ENCODE measurements around the gene ATG3. TPM values are rescaled to one million over a fixed set of nuclear protein-coding genes. Genes with fewer than 3 reads are reported as not detected.
"Not testable (repeated sequence)": the region's sequence is repeated elsewhere in the genome, so short reads cannot be mapped to it uniquely, and the experiment has no call there.

ATG3 gene
- total and polyA plus RNA-seq, 8 donors, result 25.7 to 76.2 (median 51.3) TPM

DNA sequence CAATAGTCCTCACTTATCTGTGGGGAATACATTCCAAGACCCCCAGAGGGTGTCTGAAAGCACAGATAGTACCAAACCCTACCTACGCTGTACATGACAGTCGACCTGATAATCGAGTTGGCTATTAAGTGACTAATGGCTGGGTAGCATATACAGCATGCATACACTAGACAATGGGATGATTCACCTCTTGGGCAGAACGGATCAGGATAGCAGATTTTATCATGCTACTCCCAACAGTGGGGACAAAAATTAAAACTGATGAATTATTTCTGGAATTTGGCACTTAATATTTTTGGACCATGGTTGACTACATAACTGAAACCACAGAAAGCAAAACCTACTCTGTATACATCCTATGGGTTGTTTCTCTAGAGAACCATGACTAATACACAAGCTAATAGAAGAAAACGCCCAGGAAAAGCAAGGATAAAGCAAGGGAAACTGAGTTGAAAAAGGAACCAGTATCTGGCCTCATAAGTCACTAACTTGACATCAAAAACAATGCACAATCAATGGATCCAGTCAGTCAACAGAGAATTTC lies 15.5 kb downstream of the ATG3 start:
- Histone ChIP-seq H3K36me3 (peaks cover 12 to 73% (median 66%) of the 10 kb centered on the region in 4 donors), H3K4me3 (no peak overlapping the region), H3K27me3 (no peaks in the 10 kb centered on the region), H3K4me1 (peaks cover 0 to 9% (median 0%) of the 10 kb centered on the region in 4 donors), H3K9me3 (no peaks in the 10 kb centered on the region), H3K27ac (no peak overlapping the region)
- 84 to 94% (median 92%) methylated on average over 5 of the region's 5 CpGs for WGBS, 5 donors
- DNase-seq, result no peak
- intact Hi-C loops (cut with DNase I; ENCODE audit: low total_unique reads), result no loop called here
- TF ChIP-seq EP300 (IDR thresholded peaks at IDR 0.05) (no peak), POLR2AphosphoS5 (IDR thresholded peaks at IDR 0.05) (no peak), POLR2A (IDR thresholded peaks at IDR 0.05) (no peak)
- TF ChIP-seq, protein P1, sequence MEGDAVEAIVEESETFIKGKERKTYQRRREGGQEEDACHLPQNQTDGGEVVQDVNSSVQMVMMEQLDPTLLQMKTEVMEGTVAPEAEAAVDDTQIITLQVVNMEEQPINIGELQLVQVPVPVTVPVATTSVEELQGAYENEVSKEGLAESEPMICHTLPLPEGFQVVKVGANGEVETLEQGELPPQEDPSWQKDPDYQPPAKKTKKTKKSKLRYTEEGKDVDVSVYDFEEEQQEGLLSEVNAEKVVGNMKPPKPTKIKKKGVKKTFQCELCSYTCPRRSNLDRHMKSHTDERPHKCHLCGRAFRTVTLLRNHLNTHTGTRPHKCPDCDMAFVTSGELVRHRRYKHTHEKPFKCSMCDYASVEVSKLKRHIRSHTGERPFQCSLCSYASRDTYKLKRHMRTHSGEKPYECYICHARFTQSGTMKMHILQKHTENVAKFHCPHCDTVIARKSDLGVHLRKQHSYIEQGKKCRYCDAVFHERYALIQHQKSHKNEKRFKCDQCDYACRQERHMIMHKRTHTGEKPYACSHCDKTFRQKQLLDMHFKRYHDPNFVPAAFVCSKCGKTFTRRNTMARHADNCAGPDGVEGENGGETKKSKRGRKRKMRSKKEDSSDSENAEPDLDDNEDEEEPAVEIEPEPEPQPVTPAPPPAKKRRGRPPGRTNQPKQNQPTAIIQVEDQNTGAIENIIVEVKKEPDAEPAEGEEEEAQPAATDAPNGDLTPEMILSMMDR (IDR thresholded peaks at IDR 0.05), result no peak

DNA sequence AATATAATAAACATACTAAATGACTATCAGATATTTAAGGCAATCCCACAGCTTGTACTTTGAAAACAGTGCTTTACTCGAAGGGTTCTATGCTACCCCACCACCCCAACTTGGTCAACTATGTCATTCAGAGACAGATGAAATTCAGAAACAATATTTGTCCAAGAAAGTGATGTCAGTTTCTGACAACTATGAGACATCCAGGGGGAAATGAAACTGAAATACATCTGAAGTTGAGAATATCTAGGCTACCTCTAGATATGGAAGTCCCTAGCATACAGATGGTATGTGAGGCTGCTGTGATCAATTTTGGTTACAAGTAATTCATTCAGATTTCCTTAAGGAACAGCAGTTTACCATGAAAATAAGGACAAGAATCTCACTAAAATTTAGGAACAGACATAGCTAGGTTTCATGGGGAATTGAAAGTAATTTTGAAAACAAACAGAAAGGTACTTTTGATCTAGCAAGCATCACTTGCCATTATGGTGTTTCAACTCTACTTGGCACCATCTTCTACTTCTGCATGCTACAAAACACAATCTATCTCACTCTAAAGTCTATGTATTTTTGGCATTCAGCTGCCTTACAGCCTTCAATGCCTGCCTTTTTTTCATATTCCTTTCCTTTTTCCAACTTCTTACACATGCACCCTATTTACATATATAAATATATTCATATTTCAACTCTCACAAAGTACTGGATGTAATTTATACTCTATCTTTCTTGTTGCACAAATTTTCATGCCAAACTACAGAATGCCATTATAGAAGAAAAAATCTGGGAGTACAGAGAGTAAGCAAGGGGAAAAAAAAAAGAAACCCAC lies 21.7 kb downstream of the ATG3 start:
- no peaks in the 10 kb centered on the region for H3K9me3 ChIP-seq
- H3K4me1 ChIP-seq, result no peaks in the 10 kb centered on the region
- no peaks in the 10 kb centered on the region for H3K27me3 ChIP-seq
- intact Hi-C loops (cut with DNase I; ENCODE audit: low total_unique reads), result no loop called here
- DNase-seq, result no peak
- H3K27ac ChIP-seq, result no peak overlapping the region
- 75 to 95% (median 86%) methylated on average over 1 of the region's 1 CpG for WGBS, 5 donors
- no peak for TF ChIP-seq POLR2AphosphoS5 (IDR thresholded peaks at IDR 0.05)
- no peak for TF ChIP-seq POLR2A (IDR thresholded peaks at IDR 0.05)
- TF ChIP-seq, protein P1 (IDR thresholded peaks at IDR 0.05), result no peak
- no peak for TF ChIP-seq EP300 (IDR thresholded peaks at IDR 0.05)
- no peak overlapping the region for H3K4me3 ChIP-seq
- H3K36me3 ChIP-seq, result peaks cover 0 to 83% (median 64%) of the 10 kb centered on the region in 4 donors

DNA sequence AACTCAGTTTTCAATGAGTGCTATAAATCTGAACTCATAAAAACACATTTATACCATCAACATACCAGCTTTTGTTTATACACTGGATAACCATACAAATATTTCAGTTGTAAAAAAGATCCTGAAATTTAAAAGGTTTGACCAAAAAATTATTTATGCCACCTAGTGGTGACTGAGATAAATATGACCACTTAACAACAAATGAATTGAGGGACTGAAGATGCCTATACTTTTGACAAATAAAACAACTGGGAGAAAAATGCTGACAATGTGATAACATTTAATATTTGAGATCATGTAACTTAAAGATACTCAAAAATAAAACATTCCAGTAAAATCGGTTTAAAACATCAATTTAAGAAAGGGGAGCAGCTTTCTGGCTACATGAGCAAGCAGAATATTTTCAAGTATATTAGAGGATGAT lies 30.4 kb downstream of the ATG3 start:
- Histone ChIP-seq H3K27ac (no peak overlapping the region), H3K27me3 (no peaks in the 10 kb centered on the region), H3K4me3 (no peak overlapping the region), H3K4me1 (no peaks in the 10 kb centered on the region), H3K9me3 (no peaks in the 10 kb centered on the region), H3K36me3 (peaks cover 19 to 89% (median 82%) of the 10 kb centered on the region in 4 donors)
- intact Hi-C loops (cut with DNase I; ENCODE audit: low total_unique reads), result no loop called here
- TF ChIP-seq EP300 (IDR thresholded peaks at IDR 0.05) (no peak), POLR2AphosphoS5 (IDR thresholded peaks at IDR 0.05) (no peak), POLR2A (IDR thresholded peaks at IDR 0.05) (no peak)
- TF ChIP-seq, protein P1 (IDR thresholded peaks at IDR 0.05), result peak in 3 of 7 experiments; percentile 37 to 80 (median 43)
- peak in 1 of 2 donors; percentile 49 for DNase-seq
- 3 to 13% (median 6%) methylated on average over 1 of the region's 1 CpG for WGBS, 5 donors

DNA sequence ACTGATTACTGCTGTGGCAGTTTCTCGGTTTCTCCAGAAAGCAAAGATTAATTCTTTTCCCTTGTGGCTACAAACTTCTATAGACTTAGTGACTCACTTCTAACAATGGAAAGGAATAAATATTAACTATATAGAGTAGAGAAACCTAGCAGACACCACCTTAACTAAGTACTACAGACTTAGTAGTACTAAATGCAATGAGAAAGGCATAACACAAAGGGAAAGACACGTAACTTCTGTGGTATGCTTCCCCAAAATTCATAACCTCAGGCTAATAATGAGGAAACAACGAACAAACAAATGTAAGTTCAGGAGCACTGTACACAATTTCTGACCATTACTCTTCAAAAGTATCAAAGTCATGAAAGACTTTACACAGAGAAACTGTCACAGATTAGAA lies 31.2 kb downstream of the ATG3 start:
- H3K27me3 ChIP-seq, result no peaks in the 10 kb centered on the region
- no peak for TF ChIP-seq EP300 (IDR thresholded peaks at IDR 0.05)
- no peak for TF ChIP-seq POLR2AphosphoS5 (IDR thresholded peaks at IDR 0.05)
- TF ChIP-seq, protein P1 (IDR thresholded peaks at IDR 0.05), result no peak
- TF ChIP-seq POLR2A (IDR thresholded peaks at IDR 0.05), result no peak
- H3K36me3 ChIP-seq, result peaks cover 19 to 81% (median 75%) of the 10 kb centered on the region in 4 donors
- H3K27ac ChIP-seq, result no peak overlapping the region
- WGBS, 5 donors, result 68 to 79% (median 75%) methylated on average over 3 of the region's 3 CpGs
- H3K9me3 ChIP-seq, result no peaks in the 10 kb centered on the region
- intact Hi-C loops (cut with DNase I; ENCODE audit: low total_unique reads), result no loop called here
- no peak overlapping the region for H3K4me3 ChIP-seq
- peak in 1 of 2 donors; percentile 16 for DNase-seq
- H3K4me1 ChIP-seq, result no peaks in the 10 kb centered on the region

DNA sequence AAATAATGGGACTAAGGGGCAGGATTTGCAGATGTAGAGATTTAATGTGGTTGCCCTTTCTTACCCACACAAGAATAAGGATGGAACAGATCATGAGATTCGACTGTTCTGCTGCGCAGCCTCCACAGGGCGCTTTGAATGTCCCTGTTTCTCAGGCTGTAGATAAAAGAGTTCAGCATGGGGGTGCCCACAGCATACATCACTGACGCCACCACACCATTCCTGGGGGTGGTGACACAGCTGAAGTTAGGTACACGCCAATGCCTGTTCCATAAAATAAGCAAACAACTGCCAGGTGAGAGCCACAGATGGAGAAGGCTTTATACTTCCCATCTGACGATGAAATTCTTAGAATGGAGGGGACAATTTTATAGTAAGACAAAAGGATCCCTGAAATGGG lies 37.6 kb downstream of the ATG3 start:
- intact Hi-C loops (cut with DNase I; ENCODE audit: low total_unique reads), result loop anchor here (10.0 kb wide), 1 partner anchor 199 kb away; no protein-coding TSS in a partner anchor
- 87 to 95% (median 93%) methylated on average over 6 of the region's 6 CpGs for WGBS, 5 donors
- H3K4me3 ChIP-seq, DNase-seq, H3K27me3 ChIP-seq, H3K27ac ChIP-seq, H3K4me1 ChIP-seq, H3K9me3 ChIP-seq: not testable (repeated sequence)
- peaks cover 5 to 47% (median 43%) of the 10 kb centered on the region in 4 donors for H3K36me3 ChIP-seq

All from stomach (tissue), 9 donors.